HG03108 (cell line): ENCODE measurements around the gene KLK7.

Source experiments
- ATAC-seq: cut with Tn5 transposase; IDR thresholded peaks from one replicate; pipeline ENCODE4 v1.9.1; 2021; ENCODE audit warnings: moderate library complexity; ENCODE audit not compliant: unreplicated experiment

The KLK7 gene

DNA sequence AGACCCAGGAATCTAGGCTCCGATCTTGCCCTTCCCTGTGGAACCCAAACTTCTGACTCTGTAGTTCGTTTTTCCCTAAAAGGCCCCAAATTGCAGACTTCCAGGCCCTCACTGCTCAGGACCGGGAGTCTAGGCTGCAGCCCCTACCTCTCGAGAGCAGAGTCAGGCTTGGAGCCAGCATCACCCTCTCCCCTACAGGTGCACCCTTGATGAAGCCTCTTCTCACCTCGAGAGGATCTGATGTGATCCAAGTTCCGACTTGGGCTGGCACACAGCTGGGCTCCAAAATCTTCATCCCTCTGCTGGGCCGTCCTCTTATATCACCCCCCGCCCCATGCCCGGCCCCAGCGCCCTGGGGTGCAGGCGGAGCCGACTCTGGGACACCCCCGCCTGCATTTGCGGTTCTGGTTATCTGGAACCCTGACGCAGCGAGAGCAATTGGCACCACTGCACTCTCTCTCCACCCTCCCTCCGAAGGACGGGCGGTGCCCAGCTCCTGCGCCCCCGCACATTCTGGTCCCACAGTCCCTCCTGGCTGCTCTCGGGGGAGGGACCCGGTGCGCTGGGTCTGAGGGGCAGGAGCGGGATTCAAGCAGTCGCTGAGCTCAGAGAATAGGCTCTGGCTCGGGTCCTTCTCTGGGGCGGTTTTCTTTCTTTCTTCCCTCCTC, at the start of gene KLK7:
TSS of gene KLK7 (minus strand) at position 293 of the 668 bp plus-strand sequence. CDS start 1,518 bp downstream, outside the sequence.
- ATAC-seq = no peak

DNA sequence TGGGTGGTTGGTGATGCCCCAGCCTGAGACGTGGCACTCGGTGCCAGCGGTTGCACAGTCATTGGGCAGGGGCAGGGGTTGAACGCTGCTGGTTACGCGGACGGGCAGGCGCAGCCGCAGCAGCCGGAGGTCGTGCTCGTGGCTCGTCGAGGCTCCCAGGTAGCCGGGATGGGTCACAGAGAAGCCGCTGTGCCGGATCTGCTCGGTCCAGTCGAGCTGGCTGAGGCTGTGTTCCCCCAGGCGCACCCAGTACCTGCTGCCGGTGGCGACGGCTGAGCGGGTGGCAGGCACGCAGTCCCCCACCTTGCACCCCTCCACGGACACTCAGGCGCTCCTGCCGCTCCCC, 48.1 kb upstream of the KLK7 start:
- no peak for ATAC-seq

DNA sequence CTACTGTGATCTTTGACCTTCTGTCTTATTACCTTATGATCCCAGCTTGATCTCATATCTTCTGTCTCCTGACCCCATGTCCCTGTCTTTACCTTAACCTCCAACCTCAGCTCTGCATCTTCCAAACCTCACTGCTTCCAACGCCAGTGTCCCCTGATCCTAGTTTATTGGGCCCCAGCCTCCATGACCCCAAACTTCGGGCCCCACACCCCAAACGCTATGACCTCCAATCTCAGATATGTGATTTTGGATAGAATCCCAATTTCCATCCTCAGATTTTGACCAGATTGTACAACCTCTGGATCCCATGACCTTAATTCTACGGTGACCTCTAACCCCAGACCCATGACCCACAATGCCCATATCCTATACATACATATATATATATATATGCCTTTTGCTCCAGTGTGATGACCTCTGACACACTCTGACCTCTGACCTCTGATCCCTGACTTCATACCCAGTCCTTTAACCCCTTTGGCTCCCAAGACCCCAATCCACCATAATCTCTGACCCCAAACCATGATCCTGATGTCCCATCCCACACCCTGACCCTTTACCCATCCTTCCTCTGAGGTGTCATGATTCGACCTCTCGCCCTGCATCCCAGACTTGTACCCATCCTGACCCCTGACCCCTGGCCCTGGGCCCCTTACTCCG, 47.6 kb upstream of the KLK7 start:
- ATAC-seq = no peak

DNA sequence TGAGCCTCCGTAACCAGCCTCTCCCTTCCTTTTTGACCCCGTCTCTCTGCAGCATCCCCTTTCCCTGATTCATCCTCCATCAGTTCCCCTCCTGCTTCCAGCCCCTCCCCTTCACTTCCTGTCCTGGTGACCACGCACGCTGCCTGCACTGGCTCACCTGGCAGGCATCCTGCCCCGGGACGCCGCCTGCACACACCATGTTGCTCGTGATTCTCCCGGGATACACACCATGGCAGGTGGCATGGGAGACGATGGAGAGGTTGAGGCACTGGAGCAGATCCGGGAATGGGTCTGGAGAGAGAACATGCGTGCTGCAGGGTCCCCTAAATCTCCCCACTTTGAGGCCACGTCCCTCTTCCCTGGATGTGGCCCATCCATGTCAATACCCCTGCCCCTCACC, 46.9 kb upstream of the KLK7 start:
- no peak for ATAC-seq

DNA sequence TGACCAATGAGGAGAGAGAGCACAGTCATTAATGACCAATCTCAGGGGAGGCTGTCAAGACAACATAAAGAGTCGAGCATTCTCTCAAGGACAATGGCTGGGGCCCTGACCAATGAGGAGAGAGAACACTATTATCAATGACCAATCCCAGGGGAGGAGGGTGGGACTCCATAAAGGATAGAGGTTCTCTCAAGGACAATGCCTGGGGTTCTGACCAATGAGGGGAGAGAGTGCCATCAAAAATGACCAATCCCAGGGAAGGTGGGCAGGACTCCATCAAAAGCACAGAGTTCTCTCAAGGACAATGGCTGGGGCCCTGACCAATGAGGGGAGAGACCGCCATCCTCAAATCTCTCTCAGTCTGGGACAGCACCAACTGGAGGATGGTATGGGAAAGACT, 46.0 kb upstream of the KLK7 start:
- ATAC-seq = no peak

DNA sequence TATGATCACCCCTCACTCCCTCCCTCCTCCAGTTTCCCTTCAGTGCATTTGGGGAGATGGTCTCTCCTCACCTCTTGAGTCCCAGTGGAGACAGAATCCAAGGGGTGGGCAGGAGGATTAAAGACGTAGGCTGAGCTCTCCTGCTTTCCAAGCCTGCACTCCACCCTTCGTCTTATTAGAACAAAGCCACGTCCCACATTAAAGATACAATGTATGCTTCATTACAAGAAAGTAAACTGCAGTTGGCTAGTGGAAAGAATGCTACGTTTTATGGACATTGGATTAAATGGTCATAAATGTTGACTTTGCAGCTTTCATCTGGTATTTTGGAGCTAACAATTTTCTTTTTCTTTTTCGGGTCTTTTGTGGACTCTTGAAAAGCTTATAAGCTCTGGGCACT, 44.2 kb upstream of the KLK7 start:
- ATAC-seq = no peak

DNA sequence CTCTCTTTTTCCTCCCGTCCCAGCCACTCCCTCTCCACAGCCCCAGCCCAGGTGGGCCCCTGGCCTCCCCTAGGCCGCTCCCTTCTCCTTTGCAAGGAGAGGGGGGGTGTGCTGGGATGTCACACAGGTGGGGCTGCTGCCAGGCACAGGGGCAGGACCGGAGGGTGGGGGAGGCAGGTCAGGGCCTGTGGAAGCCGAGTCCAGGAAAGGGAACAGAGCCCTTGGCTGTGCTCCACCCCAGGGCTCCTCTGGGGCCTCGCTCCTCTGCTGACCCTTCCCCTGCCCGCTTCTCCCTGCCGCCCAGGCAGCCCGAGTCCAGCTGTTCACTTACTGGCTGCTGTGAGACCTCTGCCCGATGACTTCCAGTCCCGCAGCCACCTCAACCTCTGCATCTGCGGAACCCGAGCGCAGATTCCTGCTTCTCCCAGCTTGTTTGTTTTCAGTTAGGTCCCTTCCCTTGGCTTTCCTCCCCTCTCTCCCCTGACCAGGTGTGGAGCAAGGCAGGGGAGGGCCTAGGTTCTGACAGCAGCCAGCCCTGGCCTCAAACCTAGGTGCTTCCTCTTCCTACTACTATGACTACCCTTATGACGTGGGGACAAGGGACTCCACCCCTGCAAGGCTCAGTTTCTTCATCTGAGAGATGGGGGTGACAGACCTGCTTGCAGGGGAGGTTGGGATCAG, 43.5 kb upstream of the KLK7 start:
- ATAC-seq = no peak

DNA sequence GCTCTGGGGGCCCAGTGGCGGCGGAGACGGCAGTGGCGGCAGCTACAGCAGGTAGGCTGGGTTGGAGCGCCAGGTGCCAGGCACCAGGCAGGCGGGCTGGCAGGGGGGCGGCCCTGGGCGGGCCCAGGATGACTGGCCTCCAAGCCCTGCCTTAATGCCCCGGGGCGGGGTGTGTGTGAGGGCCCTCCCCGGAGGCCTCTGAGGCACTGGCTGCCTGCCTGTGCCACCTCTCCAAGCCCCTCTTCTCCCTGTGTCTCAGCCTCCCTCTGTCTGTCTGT, 42.8 kb upstream of the KLK7 start, which contains the start of gene KLK11:
TSS of gene KLK11 (minus strand) at position 63 of the 278 bp plus-strand sequence. CDS start 985 bp downstream, outside the sequence.
- ATAC-seq = no peak

DNA sequence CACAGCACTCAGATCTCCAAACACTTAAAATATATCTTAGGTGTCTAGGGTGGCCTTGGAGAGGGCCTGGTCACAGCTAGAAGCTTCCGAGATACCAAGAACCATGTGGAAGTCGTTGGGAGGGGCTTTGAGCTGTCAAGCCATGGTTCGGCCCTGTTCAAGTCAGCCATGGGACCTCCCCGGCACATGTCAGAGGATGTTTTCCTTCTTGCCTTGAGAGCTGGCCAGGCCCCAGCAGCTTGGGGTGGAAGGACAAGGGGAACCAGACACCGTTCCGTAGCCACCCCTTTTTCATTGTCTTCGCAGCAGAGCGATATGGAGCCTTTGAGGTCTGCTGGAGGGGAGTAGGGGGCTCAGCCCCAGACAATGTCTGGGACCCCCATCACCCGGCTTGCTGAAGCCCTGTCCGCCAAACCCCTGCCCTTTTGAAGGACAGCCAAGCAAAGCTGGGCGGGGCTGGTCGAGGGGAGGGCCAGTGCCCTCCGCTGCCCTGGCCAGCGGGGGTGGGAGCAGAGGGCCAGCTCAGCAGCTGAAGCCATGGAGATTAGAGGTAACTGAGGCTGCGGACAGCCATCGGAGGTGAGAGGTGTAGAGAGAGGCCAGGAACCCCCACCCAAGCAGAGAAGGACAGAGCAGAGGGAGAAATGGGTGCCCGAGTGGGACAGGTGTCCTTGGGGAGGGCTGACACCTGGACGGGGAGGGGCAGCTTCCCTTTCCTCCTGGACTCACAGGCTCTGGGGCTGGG, 42.3 kb upstream of the KLK7 start:
- no peak for ATAC-seq

DNA sequence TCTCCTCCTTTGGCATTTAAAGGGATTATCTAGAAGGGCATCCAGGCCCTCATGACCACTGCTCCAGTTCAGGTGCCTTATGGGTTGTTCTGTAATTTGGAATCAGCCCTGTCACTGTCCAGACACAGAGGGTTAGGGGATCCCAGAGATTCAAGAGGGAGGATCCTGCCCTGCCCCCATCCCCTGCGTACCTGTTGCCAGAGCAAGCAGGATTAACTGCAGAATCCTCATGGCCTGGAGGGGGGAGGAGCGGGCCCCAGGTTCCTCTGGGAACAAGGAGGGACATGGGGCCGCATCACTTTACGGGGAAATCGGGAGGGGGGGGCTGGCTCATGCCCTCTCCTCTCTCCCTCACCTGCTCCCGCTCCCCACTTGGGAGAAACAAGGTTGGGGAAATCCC, 41.7 kb upstream of the KLK7 start:
- ATAC-seq = no peak

DNA sequence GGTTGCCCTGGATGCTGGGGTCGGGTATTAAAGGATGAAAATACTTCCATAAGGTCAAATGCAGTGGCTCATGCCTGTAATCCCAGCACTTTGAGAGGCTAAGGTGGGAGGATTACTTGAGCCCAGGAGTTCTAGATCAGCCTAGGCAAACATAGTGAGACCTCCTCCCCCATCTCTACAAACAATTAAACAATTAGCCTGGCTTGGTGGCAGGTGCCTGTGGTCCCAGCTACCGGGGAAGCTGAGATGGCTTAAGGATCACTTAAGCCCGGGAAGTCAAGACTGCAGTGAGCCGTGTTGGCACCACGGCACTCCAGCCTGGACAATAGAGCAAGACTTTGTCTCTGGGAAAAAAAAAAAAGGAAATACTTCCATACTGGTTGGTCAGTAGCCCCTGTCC, 41.2 kb upstream of the KLK7 start:
- ATAC-seq = no peak

DNA sequence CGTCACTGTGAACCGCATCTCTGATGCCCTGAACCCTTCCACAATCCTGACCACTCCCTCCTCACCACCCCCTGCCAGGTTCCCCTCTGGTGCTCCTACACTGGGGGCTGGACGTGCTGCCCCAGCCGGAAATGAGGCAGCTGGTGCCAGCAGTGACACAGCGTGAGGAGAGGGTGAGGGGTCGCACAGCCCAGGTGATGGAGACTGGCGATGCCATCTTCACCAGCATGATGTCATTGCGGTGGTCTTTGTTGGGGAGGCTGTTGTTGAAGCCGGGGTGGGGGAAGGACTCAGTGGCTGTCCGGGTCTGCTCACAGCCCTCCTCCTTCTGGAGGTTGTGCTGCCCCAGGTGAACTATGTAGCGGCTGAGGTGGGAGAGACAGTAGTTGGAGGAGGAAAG, 40.2 kb upstream of the KLK7 start:
- no peak for ATAC-seq

DNA sequence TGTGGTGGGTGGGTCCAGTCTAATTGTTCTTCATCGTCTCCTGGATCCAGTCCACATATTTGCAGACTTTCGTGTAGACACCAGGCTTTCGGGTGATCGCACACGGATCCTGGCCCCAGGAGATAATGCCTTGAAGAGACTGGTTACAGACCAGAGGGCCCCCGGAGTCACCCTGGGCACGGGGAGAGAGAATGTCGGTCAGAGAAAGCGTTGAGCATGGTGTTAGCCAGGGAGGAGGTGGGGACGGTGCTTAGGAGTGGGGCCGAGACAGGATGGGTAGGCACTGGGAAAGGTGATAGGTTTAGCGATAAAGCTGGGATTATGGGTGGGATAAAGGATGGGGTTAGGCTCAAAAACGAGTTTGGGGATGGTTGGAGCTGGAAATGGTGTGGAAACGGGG, 38.8 kb upstream of the KLK7 start:
- ATAC-seq = no peak

DNA sequence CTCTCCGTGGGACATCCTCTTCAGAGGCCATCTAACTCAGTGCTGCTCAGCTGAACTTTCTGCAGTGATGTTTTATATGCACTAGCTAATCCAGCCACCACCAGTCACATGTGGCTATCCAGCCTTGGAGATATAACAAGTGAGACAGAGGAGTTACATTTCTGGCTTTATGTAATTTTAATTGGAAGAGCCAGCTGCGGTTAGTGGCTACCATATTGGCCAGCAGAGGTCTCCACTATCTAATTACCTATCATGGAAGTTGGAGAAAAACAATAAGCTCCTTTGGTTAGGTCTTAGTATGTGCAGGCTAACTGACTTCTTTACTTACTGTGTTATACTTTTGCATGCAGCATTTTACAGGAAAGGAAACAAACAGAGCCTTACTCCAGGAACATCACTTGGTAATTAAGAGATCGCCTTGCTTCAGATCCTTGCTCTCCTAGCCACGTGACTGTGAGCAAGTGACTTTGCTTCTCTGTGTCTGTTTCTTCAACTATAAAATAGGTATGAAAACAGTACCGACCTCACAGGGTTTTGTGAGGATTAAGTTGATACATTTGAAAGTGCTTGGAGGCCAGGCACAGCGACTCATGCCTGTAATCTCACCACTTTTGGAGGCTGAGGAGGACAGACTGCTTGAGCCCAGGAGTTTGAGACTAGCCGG, 37.4 kb upstream of the KLK7 start:
- ATAC-seq = no peak

DNA sequence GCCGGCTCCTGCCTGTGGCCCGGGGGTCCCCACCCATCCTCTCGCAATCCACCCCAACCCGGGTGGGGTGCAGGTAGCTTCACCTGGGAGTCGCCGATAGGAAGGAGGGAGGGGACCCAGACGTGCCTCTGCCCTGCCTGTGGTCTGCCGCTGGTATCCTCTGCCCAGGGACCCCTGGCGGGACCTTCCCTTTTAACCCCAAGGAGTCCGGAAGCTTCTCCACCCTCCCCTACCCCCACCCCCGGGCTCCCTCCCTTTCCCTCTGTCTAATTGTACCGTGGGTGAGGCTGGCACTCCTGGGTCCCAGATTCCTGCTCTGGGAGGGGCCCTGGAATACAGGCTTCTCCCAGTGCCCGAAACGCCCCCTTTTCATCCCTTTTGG, 35.8 kb upstream of the KLK7 start, which contains the start of gene KLK10:
TSS of gene KLK10 (minus strand) at position 166 of the 382 bp plus-strand sequence. CDS start 579 bp downstream, outside the sequence.
- ATAC-seq = no peak

DNA sequence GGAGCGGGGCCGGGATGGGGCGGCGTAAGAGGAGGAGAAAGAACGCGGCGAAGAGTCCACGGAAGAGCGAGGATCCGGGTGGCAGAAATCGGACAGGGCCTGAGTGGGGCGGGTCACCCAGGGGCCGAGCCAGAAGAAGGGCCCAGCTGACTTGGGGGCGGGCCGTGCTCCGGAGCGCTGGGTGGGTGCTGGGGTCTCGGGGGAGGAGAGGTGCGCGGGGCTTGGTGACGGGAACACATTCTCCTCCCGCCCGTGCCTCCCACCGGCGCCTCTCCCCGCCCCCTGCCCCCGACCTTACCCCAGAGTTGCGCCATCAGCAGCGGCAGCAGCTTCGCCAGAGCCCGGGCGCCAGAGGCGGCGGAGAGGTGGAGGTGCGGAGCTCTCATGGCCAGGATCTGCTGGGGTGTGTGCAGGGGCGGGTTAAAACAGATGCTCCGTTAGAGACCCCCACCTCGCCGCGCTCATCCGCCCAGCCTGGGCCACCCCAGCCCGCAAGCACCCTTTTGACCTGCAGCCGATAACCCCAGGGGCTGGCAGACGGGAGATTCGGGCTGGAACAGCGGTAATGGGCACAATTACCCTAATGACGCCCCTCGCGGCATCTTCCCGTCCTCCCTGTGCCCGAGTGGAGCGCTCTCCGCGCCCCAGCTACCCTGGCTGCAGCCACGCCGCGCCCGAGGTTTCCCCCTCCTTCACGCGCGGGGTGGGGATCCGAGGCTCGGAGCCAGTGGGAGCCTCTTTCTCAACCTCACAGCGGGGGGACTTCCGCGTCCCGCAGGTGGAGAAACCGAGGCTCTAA, 35.2 kb upstream of the KLK7 start:
- ATAC-seq = no peak

DNA sequence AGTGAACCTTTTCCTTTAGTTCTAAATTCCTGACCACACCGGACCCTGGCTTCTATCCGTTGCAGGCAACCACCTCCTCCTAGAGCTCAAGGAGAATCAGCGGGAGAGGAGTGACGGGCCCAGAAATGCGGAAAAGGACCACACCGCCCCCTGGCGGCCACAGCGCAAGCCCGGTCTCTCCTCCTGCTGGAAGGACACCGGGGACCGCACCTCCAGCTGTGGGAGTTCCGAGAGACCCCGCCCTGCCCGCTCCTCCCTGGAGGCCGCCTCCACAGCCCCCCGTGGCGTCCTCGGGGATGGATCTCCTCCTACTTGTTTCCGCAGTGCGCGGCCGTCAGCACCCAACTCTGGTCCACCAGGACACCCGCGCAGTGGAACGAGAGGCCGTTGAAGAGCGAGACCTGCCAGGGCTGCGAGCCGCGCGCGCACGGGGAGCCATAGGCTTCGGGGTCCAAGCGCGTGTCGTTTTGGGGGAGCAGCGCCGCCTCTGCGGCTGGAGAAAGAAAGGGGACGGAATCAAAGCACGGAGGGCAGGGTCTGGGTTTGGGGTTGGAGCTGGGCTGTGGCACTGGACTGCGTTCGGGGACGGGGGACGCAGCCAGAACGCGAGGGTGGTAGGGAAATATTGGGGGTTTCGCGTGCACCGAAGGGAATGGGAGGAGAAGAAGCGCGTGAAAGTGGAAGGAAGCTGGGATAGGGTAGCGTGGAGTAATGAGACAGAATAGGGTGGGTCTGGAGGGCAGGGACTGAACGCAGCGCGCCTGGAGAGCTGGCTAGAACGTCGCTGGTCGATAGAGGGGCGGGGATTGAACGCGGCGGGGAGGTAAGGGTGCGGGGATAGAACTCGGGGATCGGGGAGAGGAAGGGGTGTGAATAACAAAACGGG, 33.3 kb upstream of the KLK7 start:
- ATAC-seq = no peak

DNA sequence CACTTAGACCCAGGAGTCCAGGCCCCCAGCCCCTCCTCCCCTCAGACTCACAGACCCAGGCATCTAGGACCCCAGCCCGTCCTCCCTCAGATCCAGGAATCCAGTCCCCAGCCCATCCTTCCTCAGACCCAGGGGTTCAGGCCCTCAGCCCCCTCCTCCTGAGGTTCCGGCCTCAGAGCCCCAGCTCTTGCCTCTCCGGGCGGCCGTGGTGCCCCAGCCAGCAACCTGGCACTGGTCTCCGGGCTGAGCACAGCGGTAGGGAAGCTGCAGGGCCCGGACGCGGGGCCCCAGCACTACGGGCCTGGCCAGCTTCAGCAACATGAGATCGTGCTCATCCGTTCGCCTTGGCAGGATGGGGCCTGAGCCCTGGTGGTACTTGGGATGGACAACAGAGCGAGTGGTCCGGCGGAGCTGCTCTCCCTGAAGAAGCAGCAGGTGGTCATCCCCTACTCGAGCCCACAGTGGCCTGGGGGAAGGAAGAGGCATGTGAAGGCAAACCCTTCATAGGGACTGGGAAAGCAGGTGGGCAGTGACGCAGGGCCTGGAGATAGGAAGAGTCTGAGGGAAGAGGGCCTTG, 32.1 kb upstream of the KLK7 start:
- ATAC-seq = no peak

DNA sequence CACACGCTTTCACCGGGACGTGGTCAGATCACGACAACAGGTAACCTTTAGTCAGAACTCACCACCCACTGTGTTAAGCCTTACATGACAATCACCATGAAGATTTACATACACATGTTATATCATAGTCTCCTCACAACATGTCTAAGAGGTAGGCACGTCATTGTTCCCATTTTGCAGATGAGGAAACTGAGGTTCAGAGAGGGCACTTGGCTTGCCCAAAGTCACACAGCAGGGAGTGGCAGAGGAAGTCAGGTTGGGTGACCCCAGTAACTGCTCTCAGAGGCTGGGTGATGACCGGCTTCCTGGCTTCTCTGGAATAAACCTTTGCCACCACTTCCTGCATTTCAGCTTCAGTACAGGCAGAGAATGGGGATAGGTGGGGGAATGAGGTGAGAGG, 30.5 kb upstream of the KLK7 start:
- ATAC-seq = no peak
